Suprapubic skin (tissue), 3 donors: Measurements from ENCODE around the gene CACNA1H.

Source experiments
- CTCF ChIP-seq, 2 donors: fragments of 200-600 bp in 1 of 2; fragments of 450-650 bp in 1 of 2; sonication (generic) in 1 of 2; IDR thresholded peaks; one replicate each; pipeline ENCODE4 v1.5.1; 2016 to 2019; ENCODE audit warnings: antibody characterized with exemption in 2 of 2, mild to moderate bottlenecking in 1 of 2, moderate library complexity in 1 of 2
- EP300 ChIP-seq: sonication (generic); formaldehyde crosslinking; IDR thresholded peaks from one replicate; pipeline ENCODE4 v1.6.1; 2017; ENCODE audit warnings: antibody characterized with exemption

- TF ChIP-seq CTCF (IDR thresholded peaks at IDR 0.05), result no peak
- TF ChIP-seq EP300, result no peak
These were observed 56.2 kb downstream of the CACNA1H start for GRCh38 chr16:1209081-1209480.
